Measurements from ENCODE around the gene ATP8A2. TPM values are rescaled to one million over a fixed set of nuclear protein-coding genes. Genes with fewer than 3 reads are reported as not detected.

The ATP8A2 gene
- total RNA-seq, 1 donor from 2014 or later: 4.2 TPM

- Histone ChIP-seq H3K27ac (no peak overlapping the region), H3K9me3 (ENCODE audit: low read depth) (no peaks in the 10 kb centered on the region), H3K27me3 (no peaks in the 10 kb centered on the region), H3K4me1 (peaks cover 25% of the 10 kb centered on the region), H4K20me1 (ENCODE audit: low read depth) (no peaks in the 10 kb centered on the region), H3F3A (ENCODE audit: low read depth) (peaks cover 11% of the 10 kb centered on the region), H3K4me3 (no peak overlapping the region), H3K4me2 (no peak overlapping the region), H3K9ac (no peak overlapping the region), H2AFZ (replicated peaks) (no peak overlapping the region), H3K79me2 (ENCODE audit: low read depth) (no peaks in the 10 kb centered on the region), H3K36me3 (no peaks in the 10 kb centered on the region)
- H3K9me3 Mint-ChIP-seq: no peaks in the 10 kb centered on the region
- no peak for DNase-seq (ENCODE audit: low spot score)
- H3K27me3 Mint-ChIP-seq (ENCODE audit: insufficient read depth, low read depth): peaks cover 3% of the 10 kb centered on the region
- TF ChIP-seq CTCF (IDR thresholded peaks at IDR 0.05): no peak
- TF ChIP-seq EZH2 (IDR thresholded peaks at IDR 0.05): no peak
- TF ChIP-seq EZH2phosphoT487 (IDR thresholded peaks at IDR 0.05): no peak
- no peaks in the 10 kb centered on the region for H3K36me3 Mint-ChIP-seq
- no peak overlapping the region for H3K27ac Mint-ChIP-seq
- no peak overlapping the region for H3K4me3 Mint-ChIP-seq
- H3K4me1 Mint-ChIP-seq: peaks cover 4% of the 10 kb centered on the region
Observed at GRCh38 chr13:25677956-25678355, 306.2 kb downstream of the ATP8A2 start.

GRCh38 chr13:25678398-25678797, 306.6 kb downstream of the ATP8A2 start:
- no peak for TF ChIP-seq CTCF (IDR thresholded peaks at IDR 0.05)
- no peak for TF ChIP-seq EZH2phosphoT487 (IDR thresholded peaks at IDR 0.05)
- no peak for TF ChIP-seq EZH2 (IDR thresholded peaks at IDR 0.05)
- Histone ChIP-seq H3K36me3 (no peaks in the 10 kb centered on the region), H3K9ac (no peak overlapping the region), H3K4me1 (peaks cover 25% of the 10 kb centered on the region), H3K4me3 (no peak overlapping the region), H3K9me3 (ENCODE audit: low read depth) (no peaks in the 10 kb centered on the region), H3F3A (ENCODE audit: low read depth) (peaks cover 11% of the 10 kb centered on the region), H4K20me1 (ENCODE audit: low read depth) (no peaks in the 10 kb centered on the region), H3K27me3 (no peaks in the 10 kb centered on the region), H3K4me2 (no peak overlapping the region), H2AFZ (replicated peaks) (no peak overlapping the region), H3K79me2 (ENCODE audit: low read depth) (no peaks in the 10 kb centered on the region), H3K27ac (no peak overlapping the region)
- Mint-ChIP-seq H3K27ac (no peak overlapping the region), H3K27me3 (ENCODE audit: insufficient read depth, low read depth) (peaks cover 3% of the 10 kb centered on the region), H3K36me3 (no peaks in the 10 kb centered on the region), H3K9me3 (no peaks in the 10 kb centered on the region), H3K4me3 (no peak overlapping the region), H3K4me1 (peaks cover 4% of the 10 kb centered on the region)
- DNase-seq (ENCODE audit: low spot score): no peak

GRCh38 chr13:25679159-25679558, 307.4 kb downstream of the ATP8A2 start:
- DNase-seq (ENCODE audit: low spot score): no peak
- Mint-ChIP-seq H3K27me3 (ENCODE audit: insufficient read depth, low read depth) (peaks cover 3% of the 10 kb centered on the region), H3K4me1 (peaks cover 4% of the 10 kb centered on the region), H3K4me3 (no peak overlapping the region), H3K36me3 (no peaks in the 10 kb centered on the region), H3K27ac (no peak overlapping the region), H3K9me3 (no peaks in the 10 kb centered on the region)
- H3F3A ChIP-seq (ENCODE audit: low read depth): peaks cover 9% of the 10 kb centered on the region
- no peak overlapping the region for H2AFZ ChIP-seq (replicated peaks)
- H3K9ac ChIP-seq: no peak overlapping the region
- H3K27ac ChIP-seq: no peak overlapping the region
- H3K27me3 ChIP-seq: no peaks in the 10 kb centered on the region
- TF ChIP-seq EZH2 (IDR thresholded peaks at IDR 0.05) (no peak), CTCF (IDR thresholded peaks at IDR 0.05) (no peak), EZH2phosphoT487 (IDR thresholded peaks at IDR 0.05) (no peak)
- peaks cover 22% of the 10 kb centered on the region for H3K4me1 ChIP-seq
- no peaks in the 10 kb centered on the region for H3K36me3 ChIP-seq
- H3K9me3 ChIP-seq (ENCODE audit: low read depth): no peaks in the 10 kb centered on the region
- H3K4me2 ChIP-seq: no peak overlapping the region
- H4K20me1 ChIP-seq (ENCODE audit: low read depth): no peaks in the 10 kb centered on the region
- no peaks in the 10 kb centered on the region for H3K79me2 ChIP-seq (ENCODE audit: low read depth)
- no peak overlapping the region for H3K4me3 ChIP-seq

All from neural progenitor cell (in vitro differentiated cells).